Karpas-422 (cell line): ENCODE data around the gene ENTR1. TPM values are rescaled to one million over a fixed set of nuclear protein-coding genes. Genes with fewer than 3 reads are reported as not detected.

Experiments used
- DNase-seq: peaks from one replicate; pipeline ENCODE4 v3.0.0-alpha.2; 2015
- H2AFZ ChIP-seq: fragments of 200-600 bp; sonication (generic); 2 replicates; pipeline ENCODE4 v1.6.1; 2014; ENCODE audit warnings: antibody characterized with exemption, low read length, mixed read lengths
- H3K27ac ChIP-seq: fragments of 200-600 bp; sonication (generic); 2 replicates; pipeline ENCODE4 v1.5.1; 2014; ENCODE audit warnings: mild to moderate bottlenecking, low read length, moderate library complexity
- H3K27me3 ChIP-seq: fragments of 200-600 bp; sonication (generic); 2 replicates; pipeline ENCODE4 v1.6.1; 2014; ENCODE audit warnings: low read length, mixed read lengths
- H3K36me3 ChIP-seq: fragments of 200-600 bp; sonication (generic); 2 replicates; pipeline ENCODE4 v1.6.1; 2014; ENCODE audit warnings: low read length, mixed read lengths; ENCODE audit not compliant: insufficient read depth
- H3K4me1 ChIP-seq: fragments of 200-600 bp; sonication (generic); 2 replicates; pipeline ENCODE4 v1.6.1; 2014; ENCODE audit warnings: mild to moderate bottlenecking, low read length, mixed read lengths
- H3K4me2 ChIP-seq: fragments of 200-600 bp; sonication (generic); 2 replicates; pipeline ENCODE4 v1.6.1; 2014; ENCODE audit warnings: low read length, low read depth, mild to moderate bottlenecking; ENCODE audit not compliant: poor library complexity, severe bottlenecking
- H3K4me3 ChIP-seq: fragments of 200-600 bp; sonication (generic); 2 replicates; pipeline ENCODE4 v1.5.1; 2014; ENCODE audit warnings: mild to moderate bottlenecking, antibody characterized with exemption, low read length, mixed read lengths
- H3K79me2 ChIP-seq: fragments of 200-600 bp; sonication (generic); 2 replicates; pipeline ENCODE4 v1.6.1; 2014; ENCODE audit warnings: mild to moderate bottlenecking, low read length, mixed read lengths
- H3K9ac ChIP-seq: fragments of 200-600 bp; sonication (generic); 2 replicates; pipeline ENCODE4 v1.6.0; 2014; ENCODE audit warnings: low read length
- H3K9me2 ChIP-seq: fragments of 200-600 bp; sonication (generic), shearing (Covaris generic); replicated peaks from 2 replicates; pipeline ENCODE4 v1.6.0; 2014; ENCODE audit warnings: mild to moderate bottlenecking, low read length, moderate library complexity; ENCODE audit not compliant: insufficient read depth
- H3K9me3 ChIP-seq: fragments of 300-700, 200-600 bp; sonication (generic); 2 replicates; pipeline ENCODE4 v1.6.1; 2014; ENCODE audit warnings: low read length, mixed read lengths
- H4K20me1 ChIP-seq: fragments of 200-600 bp; sonication (generic); 2 replicates; pipeline ENCODE4 v1.6.1; 2014; ENCODE audit warnings: mild to moderate bottlenecking, antibody characterized with exemption, low read length, low read depth; ENCODE audit not compliant: insufficient read depth
- total RNA-seq: library from RNA; depleted of rRNA; stranded (reverse); fragments of >200 nt; shearing (Covaris generic); gene quantifications from 2 replicates; pipeline ENCODE4 v1.2.3, GENCODE V29; 2014; ENCODE audit warnings: low replicate concordance

Gene ENTR1
- total RNA-seq, 1 experiment from 2014 or later: 65.5 TPM

DNA sequence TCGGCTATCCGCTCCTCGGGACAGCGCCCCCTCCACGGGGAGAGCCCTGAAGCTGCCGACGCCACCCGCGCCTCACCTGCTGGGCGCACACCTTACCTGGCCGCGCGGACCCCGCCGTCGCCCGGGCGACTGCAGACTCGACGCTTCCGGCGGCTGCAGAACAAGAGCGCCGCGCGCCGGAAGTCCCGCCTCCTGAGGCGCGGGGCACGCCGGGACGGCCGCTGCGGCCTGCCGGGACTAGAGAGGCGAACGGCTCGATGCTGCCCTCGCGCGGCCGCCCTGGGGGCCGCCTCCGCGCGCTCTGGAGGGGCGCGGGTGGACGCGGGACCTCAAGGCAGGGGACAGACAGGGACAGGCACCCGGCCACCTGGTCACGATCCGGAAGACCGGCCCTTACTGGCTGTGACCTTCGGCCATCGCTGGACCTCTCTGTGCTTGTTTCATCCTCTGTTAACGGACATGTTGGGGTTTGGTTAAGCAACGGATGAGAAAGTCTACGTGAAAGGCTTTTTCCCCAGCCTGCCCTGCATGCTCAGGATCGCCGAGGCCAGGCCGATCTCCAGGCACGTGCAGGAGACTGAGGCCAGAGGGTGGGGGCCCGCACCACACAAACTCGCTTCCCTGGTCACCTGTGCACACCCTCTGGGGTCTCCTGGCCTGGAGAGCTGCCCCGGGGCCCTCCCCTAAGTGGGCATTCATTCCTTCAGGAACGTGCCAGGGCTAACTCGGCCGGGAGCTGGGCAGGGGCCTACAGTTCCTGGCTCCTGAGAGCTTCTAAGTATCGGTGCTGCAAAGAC lies 10.2 kb downstream of the ENTR1 start, which contains the start of gene SNAPC4:
Gene SNAPC4 (minus strand): TSS at position 133 of the 797 bp plus-strand sequence. CDS start 1,742 bp downstream, outside the sequence.
- H3K79me2 ChIP-seq: peaks cover 24% of the 10 kb centered on the region
- H3K4me2 ChIP-seq: peak within 1 kb of the TSS; percentile 96
- H2AFZ ChIP-seq: 0 out of 2 replicates have a peak within 1 kb of the TSS, but pooled peaks have one; percentile 7
- peak; percentile 96 for DNase-seq
- H3K9me2 ChIP-seq: no peaks in the 10 kb centered on the region
- H3K9me3 ChIP-seq: no peaks in the 10 kb centered on the region
- peaks cover 31% of the 10 kb centered on the region for H3K36me3 ChIP-seq
- H4K20me1 ChIP-seq: peaks cover 17% of the 10 kb centered on the region; the same call in 1 of the 2 replicates
- H3K27me3 ChIP-seq: no peaks in the 10 kb centered on the region
- peak within 1 kb of the TSS; percentile 66 for H3K27ac ChIP-seq
- peak within 1 kb of the TSS; percentile 98 for H3K9ac ChIP-seq
- peak within 1 kb of the TSS; percentile 100 for H3K4me3 ChIP-seq
- H3K4me1 ChIP-seq: peaks cover 21% of the 10 kb centered on the region

DNA sequence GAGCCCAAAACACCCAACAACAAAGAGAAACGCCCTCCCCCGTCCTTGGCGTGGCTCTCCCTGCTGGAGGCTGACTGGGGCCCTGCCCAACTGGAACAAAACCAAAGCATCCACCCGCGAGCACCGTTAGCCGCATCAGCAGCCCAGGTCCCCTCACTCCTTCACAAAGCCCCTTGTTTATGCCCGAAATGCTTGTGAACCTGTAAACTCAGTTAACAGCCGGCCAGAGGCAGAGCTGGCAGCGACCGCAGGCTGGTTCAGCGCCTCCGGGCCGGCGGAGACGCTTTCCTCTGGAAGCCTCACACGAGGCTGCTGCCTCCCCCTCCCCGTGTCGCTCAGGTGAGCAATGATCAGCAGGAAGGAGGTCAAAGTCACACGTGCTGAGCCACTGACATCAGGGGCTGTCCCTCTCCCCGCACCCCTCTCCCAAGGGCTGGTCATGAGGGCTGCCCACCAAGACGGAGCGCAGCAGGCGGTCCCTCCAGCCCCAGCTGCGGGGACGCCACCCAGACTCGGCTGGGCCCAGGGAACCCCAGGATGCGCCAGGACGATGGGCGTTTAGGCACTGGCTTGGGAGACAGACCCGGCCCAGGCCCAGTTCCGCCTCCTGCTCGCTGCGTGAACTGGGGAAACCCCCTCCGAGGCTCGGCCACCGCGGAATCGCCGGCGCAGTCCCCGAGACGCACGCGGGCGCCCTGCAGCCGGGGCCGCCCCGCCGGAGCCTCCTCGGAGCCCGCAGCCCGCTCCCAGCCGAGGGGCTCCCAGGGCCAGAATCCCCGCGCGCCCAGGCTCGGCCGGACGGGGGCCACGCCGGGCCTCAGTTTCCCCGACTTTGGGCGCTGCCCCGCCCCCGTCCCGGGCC lies 11.0 kb downstream of the ENTR1 start:
- H3K9me3 ChIP-seq: no peaks in the 10 kb centered on the region
- H3K4me3 ChIP-seq: peak overlapping the region; percentile 100
- H3K9me2 ChIP-seq: no peaks in the 10 kb centered on the region
- no peaks in the 10 kb centered on the region for H3K27me3 ChIP-seq
- H3K36me3 ChIP-seq: peaks cover 28% of the 10 kb centered on the region
- H3K4me2 ChIP-seq: peak overlapping the region; percentile 96
- H3K27ac ChIP-seq: peak overlapping the region; percentile 32
- peak overlapping the region; percentile 98 for H3K9ac ChIP-seq
- peaks cover 24% of the 10 kb centered on the region for H3K79me2 ChIP-seq
- peaks cover 17% of the 10 kb centered on the region; the same call in 1 of the 2 replicates for H4K20me1 ChIP-seq
- DNase-seq: peak; percentile 69
- no peak overlapping the region for H2AFZ ChIP-seq
- peaks cover 21% of the 10 kb centered on the region for H3K4me1 ChIP-seq

DNA sequence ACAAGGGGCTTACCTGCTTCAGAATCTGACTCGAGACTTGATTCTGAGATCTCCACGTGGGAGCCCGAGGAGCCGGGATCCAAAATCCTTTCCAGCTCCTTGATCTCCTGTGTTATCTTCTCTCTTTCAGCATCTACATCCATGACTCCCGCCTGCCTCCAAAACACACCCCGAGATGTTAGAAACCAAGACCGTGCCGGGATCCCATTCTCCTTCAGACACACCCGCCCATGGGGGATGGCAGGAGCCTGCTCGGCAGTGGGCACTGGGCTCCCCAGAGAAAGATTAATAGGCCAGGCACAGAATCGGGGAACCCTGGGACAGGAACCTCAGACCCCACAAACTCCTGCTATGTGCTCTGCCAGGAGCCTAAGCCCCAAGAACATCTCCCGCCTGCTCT lies 12.1 kb downstream of the ENTR1 start:
- H3K27me3 ChIP-seq: no peaks in the 10 kb centered on the region
- H3K9me2 ChIP-seq: no peaks in the 10 kb centered on the region
- H3K4me2 ChIP-seq: peak overlapping the region; percentile 96
- H3K4me3 ChIP-seq: peak overlapping the region; percentile 100
- H4K20me1 ChIP-seq: peaks cover 17% of the 10 kb centered on the region; the same call in 1 of the 2 replicates
- no peaks in the 10 kb centered on the region for H3K9me3 ChIP-seq
- peak overlapping the region; percentile 98 for H3K9ac ChIP-seq
- H3K36me3 ChIP-seq: peaks cover 22% of the 10 kb centered on the region
- no peak overlapping the region for H2AFZ ChIP-seq
- no peak overlapping the region for H3K27ac ChIP-seq
- no peak for DNase-seq
- H3K79me2 ChIP-seq: peaks cover 24% of the 10 kb centered on the region
- peaks cover 21% of the 10 kb centered on the region for H3K4me1 ChIP-seq

DNA sequence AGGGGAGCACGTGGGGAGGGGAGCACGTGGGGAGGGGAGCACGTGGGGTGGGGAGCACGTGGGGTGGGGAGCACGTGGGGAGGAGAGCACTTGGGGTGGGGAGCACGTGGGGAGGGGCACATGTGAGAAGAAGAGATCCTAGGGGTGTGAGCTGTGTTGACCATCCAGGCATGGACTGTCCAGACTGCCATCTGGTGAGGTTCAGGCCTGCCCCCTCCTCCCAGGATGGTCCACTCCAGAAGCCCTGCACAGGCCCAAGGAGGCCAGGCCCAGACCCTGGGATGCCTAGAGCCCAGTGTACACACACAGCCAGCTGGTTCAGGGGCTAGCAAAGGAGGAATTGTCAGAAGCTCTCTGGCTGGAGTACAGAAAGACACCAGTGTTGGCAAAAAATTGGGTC lies 12.8 kb downstream of the ENTR1 start:
- H3K27ac ChIP-seq: no peak overlapping the region
- H2AFZ ChIP-seq: no peak overlapping the region
- H3K9ac ChIP-seq: no peak overlapping the region
- peaks cover 24% of the 10 kb centered on the region for H3K79me2 ChIP-seq
- H4K20me1 ChIP-seq: peaks cover 17% of the 10 kb centered on the region; the same call in 1 of the 2 replicates
- peaks cover 21% of the 10 kb centered on the region for H3K36me3 ChIP-seq
- peaks cover 21% of the 10 kb centered on the region for H3K4me1 ChIP-seq
- no peak overlapping the region for H3K4me2 ChIP-seq
- DNase-seq: no peak
- no peak overlapping the region for H3K4me3 ChIP-seq
- H3K9me3 ChIP-seq: no peaks in the 10 kb centered on the region
- no peaks in the 10 kb centered on the region for H3K9me2 ChIP-seq
- no peaks in the 10 kb centered on the region for H3K27me3 ChIP-seq

DNA sequence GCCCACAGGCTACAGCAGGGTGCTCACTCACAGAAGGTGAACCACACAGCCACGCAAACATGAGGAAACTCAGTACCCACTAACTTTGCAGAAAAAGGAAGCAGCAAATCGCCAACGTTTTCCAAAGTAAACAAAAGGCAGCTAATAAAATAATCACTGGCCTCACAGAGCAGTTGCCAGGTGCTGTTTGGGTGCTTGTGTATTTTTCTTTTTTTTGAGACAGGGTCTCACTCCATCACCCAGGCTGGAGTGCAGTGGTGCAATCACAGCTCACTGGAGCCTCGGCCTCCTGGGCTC lies 14.2 kb downstream of the ENTR1 start:
- Histone ChIP-seq H3K27me3 (no peaks in the 10 kb centered on the region), H3K9me2 (no peaks in the 10 kb centered on the region), H3K27ac (no peak overlapping the region), H3K36me3 (peaks cover 19% of the 10 kb centered on the region), H3K9ac (no peak overlapping the region), H3K4me1 (peaks cover 18% of the 10 kb centered on the region), H2AFZ (no peak overlapping the region), H3K9me3 (no peaks in the 10 kb centered on the region), H3K4me2 (no peak overlapping the region), H3K79me2 (peaks cover 24% of the 10 kb centered on the region), H3K4me3 (no peak overlapping the region), H4K20me1 (peaks cover 17% of the 10 kb centered on the region; the same call in 1 of the 2 replicates)
- DNase-seq: no peak

DNA sequence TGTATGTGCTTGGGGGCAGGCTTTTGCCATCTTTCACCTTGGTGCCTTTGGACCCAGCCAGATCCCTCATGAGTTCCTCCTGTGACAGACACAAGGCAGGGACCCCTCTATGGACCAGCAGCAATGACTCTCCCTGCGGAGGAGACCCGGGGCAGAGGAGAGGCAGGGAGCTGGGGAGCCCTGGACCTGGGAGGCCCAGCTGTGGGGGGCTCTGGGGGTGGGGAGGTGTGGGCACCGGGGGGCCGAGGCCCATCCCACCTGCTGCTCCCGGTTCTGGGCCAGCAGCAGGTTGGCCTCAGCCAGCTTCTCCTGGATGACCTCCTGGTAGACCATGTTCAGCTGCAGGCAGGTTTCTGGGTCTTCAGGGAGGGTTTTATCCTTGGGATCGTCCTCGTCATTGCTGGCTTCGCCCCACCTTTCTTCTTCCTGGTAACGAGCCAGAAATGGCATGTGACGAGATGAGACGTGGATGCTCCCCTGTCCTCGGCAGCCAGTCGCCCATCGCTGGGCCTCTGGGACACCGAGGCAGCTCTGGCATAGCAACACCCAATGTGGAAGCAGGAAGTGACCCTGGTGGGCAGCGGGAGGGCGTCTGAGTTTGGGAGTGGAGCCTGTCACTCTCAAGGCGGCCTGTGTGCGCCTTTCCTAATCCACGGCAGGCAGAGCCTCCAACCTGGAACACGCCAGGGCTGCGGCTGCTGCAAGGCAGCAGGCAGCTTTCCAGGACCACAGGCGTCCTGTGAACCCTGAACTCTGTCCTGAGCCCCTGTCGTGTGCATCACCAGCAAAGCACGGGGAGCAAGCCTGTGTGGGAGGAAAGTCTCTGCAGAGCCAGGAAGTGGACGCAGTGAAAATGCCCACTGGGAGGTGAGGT lies 14.8 kb downstream of the ENTR1 start:
- peaks cover 21% of the 10 kb centered on the region for H3K36me3 ChIP-seq
- H2AFZ ChIP-seq: no peak overlapping the region
- H3K4me2 ChIP-seq: no peak overlapping the region
- H3K9ac ChIP-seq: no peak overlapping the region
- no peak overlapping the region for H3K4me3 ChIP-seq
- H3K9me2 ChIP-seq: no peaks in the 10 kb centered on the region
- peaks cover 16% of the 10 kb centered on the region for H3K4me1 ChIP-seq
- H3K27me3 ChIP-seq: no peaks in the 10 kb centered on the region
- peaks cover 17% of the 10 kb centered on the region; the same call in 1 of the 2 replicates for H4K20me1 ChIP-seq
- no peak for DNase-seq
- no peak overlapping the region for H3K27ac ChIP-seq
- H3K79me2 ChIP-seq: peaks cover 24% of the 10 kb centered on the region
- H3K9me3 ChIP-seq: no peaks in the 10 kb centered on the region

DNA sequence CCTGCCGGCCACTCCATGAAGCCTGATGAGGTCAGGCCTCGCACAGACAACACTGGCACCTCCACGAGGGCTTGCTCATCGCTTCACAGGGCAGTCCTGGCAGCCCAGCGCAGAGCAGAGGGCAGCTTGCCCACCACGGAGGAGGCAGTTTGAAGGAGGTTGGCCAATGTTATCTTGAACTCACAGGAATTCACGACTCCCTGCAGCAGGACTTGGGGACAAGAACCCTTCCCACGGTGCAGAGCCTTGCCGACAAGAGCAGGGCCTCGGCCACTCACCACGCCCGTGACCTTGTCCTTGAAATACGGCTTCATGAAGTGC lies 15.4 kb downstream of the ENTR1 start:
- peaks cover 21% of the 10 kb centered on the region for H3K36me3 ChIP-seq
- peaks cover 24% of the 10 kb centered on the region for H3K79me2 ChIP-seq
- H3K9me3 ChIP-seq: no peaks in the 10 kb centered on the region
- H2AFZ ChIP-seq: no peak overlapping the region
- H3K4me3 ChIP-seq: no peak overlapping the region
- DNase-seq: no peak
- H3K4me2 ChIP-seq: no peak overlapping the region
- H4K20me1 ChIP-seq: peaks cover 17% of the 10 kb centered on the region; the same call in 1 of the 2 replicates
- H3K4me1 ChIP-seq: peaks cover 11% of the 10 kb centered on the region
- H3K9me2 ChIP-seq: no peaks in the 10 kb centered on the region
- no peak overlapping the region for H3K9ac ChIP-seq
- no peak overlapping the region for H3K27ac ChIP-seq
- no peaks in the 10 kb centered on the region for H3K27me3 ChIP-seq
